A172 (cell line): Measurements from ENCODE around the gene DNAI2. TPM values are rescaled to one million over a fixed set of nuclear protein-coding genes. Genes with fewer than 3 reads are reported as not detected.

Source experiments
- DNase-seq: peaks from one replicate; pipeline ENCODE4 v3.0.0-alpha.2; 2015; ENCODE audit warnings: low spot score
- total RNA-seq: library from RNA; depleted of rRNA; stranded (reverse); fragments of >200 nt; shearing (Covaris generic); gene quantifications from 2 replicates; pipeline ENCODE4 v1.2.3, GENCODE V29; 2014; rRNA removed

DNAI2 gene
- total RNA-seq, 1 experiment from 2014 or later = not detected

GRCh38 chr17:74360899-74361229 is 86.8 kb downstream of the DNAI2 start:
- DNase-seq = no peak

GRCh38 chr17:74361230-74362068 is 87.4 kb downstream of the DNAI2 start, which contains the start of gene BTBD17:
BTBD17 (minus strand) TSS chr17:74361868; CDS start chr17:74361819, 49 bp downstream.
- no peak for DNase-seq

GRCh38 chr17:74362069-74362405 is 88.0 kb downstream of the DNAI2 start:
- no peak for DNase-seq

GRCh38 chr17:74362810-74363498 is 88.9 kb downstream of the DNAI2 start:
- DNase-seq = no peak

Other genes starting within 250 kb of the DNAI2 start
- gene RPL38, start 70.6 kb upstream of the DNAI2 start, total RNA-seq = 351 and 1,058 TPM in 2 replicates
- 0.72 and 1.3 TPM in 2 replicates for gene TTYH2, start 60.7 kb upstream of the DNAI2 start, total RNA-seq
- not detected in 2 replicates for gene KIF19, start 52.0 kb downstream of the DNAI2 start, total RNA-seq
- gene BTBD17, start 87.6 kb downstream of the DNAI2 start, total RNA-seq = not detected in 2 replicates
- gene GPR142, start 93.3 kb downstream of the DNAI2 start, total RNA-seq = not detected in 2 replicates
- gene GPRC5C, start 157.9 kb downstream of the DNAI2 start, total RNA-seq = 2.7 and 5.9 TPM in 2 replicates
- not detected in 2 replicates for gene CD300A, start 192.4 kb downstream of the DNAI2 start, total RNA-seq